DMS 273 (cell line): Measurements from ENCODE around the gene COPE.

Source experiments
- DNase-seq: peaks from one replicate; lab custom pipeline; 2025; ENCODE audit not compliant: unreplicated experiment; lab: John Stamatoyannopoulos, UW

The COPE gene

GRCh38 chr19:18895038-18895823, 24.0 kb downstream of the COPE start:
- peak; percentile 68 for DNase-seq

GRCh38 chr19:18894254-18895037, 24.7 kb downstream of the COPE start:
- DNase-seq: peak; percentile 95

GRCh38 chr19:18893587-18894253, 25.5 kb downstream of the COPE start:
- DNase-seq: no peak

- no peak for DNase-seq
Observed at GRCh38 chr19:18889949-18890745, 29.0 kb downstream of the COPE start.

- DNase-seq: no peak
Observed at GRCh38 chr19:18886972-18887371, 32.2 kb downstream of the COPE start.

GRCh38 chr19:18883526-18884304, 35.5 kb downstream of the COPE start:
- DNase-seq: no peak

- no peak for DNase-seq
Observed at GRCh38 chr19:18881491-18881890, 37.7 kb downstream of the COPE start.

GRCh38 chr19:18879579-18880373, 39.4 kb downstream of the COPE start:
- DNase-seq: peak; percentile 43

GRCh38 chr19:18878858-18879578, 40.2 kb downstream of the COPE start:
- no peak for DNase-seq

GRCh38 chr19:18878058-18878797, 41.0 kb downstream of the COPE start:
- DNase-seq: no peak

GRCh38 chr19:18876865-18877264, 42.3 kb downstream of the COPE start:
- no peak for DNase-seq

GRCh38 chr19:18875726-18876125, 43.5 kb downstream of the COPE start:
- DNase-seq: no peak

- DNase-seq: peak; percentile 48
Observed at GRCh38 chr19:18871543-18871942, 47.6 kb downstream of the COPE start.

- no peak for DNase-seq
Observed at GRCh38 chr19:18870531-18871172, 48.5 kb downstream of the COPE start.

GRCh38 chr19:18869781-18870530, 49.2 kb downstream of the COPE start:
- DNase-seq: no peak

GRCh38 chr19:18869023-18869618, 50.1 kb downstream of the COPE start:
- no peak for DNase-seq
